Measurements from ENCODE around the gene MTG2.

DNA sequence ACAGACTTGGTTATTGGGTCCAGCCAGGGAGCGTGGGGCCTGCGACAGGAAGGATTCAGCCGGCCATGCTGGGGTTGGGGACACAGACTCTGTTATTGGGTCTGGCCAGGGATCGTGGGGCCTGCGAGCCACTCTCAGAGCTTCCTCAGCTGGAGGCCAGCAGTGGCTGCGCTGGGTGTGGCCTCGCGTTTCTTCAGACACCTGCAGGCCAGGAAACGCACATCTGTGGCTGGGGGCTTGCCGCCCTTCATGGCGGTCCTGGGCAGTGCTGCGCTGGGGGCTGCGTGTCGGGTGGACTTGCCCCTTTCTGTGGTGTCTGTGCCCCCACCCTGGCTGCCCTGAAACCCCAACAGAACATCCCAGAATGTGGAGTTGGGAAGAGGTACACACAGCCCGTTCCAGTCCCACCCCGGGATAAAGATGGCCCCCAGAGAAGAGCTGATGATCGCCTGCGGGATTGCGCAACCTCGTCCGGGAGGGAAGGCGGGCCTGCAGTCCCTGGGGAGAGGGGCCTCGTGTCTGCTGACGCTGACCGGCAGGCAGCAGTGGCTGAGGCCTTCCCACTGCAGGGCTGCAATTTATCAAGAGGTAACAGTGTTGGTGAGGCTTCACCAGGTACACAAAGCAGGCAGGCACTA lies 16.9 kb upstream of the MTG2 start:
- TF ChIP-seq, protein P1, sequence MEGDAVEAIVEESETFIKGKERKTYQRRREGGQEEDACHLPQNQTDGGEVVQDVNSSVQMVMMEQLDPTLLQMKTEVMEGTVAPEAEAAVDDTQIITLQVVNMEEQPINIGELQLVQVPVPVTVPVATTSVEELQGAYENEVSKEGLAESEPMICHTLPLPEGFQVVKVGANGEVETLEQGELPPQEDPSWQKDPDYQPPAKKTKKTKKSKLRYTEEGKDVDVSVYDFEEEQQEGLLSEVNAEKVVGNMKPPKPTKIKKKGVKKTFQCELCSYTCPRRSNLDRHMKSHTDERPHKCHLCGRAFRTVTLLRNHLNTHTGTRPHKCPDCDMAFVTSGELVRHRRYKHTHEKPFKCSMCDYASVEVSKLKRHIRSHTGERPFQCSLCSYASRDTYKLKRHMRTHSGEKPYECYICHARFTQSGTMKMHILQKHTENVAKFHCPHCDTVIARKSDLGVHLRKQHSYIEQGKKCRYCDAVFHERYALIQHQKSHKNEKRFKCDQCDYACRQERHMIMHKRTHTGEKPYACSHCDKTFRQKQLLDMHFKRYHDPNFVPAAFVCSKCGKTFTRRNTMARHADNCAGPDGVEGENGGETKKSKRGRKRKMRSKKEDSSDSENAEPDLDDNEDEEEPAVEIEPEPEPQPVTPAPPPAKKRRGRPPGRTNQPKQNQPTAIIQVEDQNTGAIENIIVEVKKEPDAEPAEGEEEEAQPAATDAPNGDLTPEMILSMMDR (CRISPR knock-in tag; IDR thresholded peaks at IDR 0.05): no peak
- TF ChIP-seq RNF2 (conservative IDR thresholded peaks at IDR 0.05; ENCODE audit: low read depth) (no peak), CBX5 (CRISPR knock-in tag; IDR thresholded peaks at IDR 0.05; ENCODE audit: borderline replicate concordance) (no peak), FOXJ3 (CRISPR knock-in tag; IDR thresholded peaks at IDR 0.05; ENCODE audit: borderline replicate concordance) (no peak), CREB1 (IDR thresholded peaks at IDR 0.05) (no peak), CREB1 (CRISPR knock-in tag; IDR thresholded peaks at IDR 0.05) (no peak), ISX (CRISPR knock-in tag; conservative IDR thresholded peaks at IDR 0.05) (no peak)
- TF ChIP-seq, protein P2, sequence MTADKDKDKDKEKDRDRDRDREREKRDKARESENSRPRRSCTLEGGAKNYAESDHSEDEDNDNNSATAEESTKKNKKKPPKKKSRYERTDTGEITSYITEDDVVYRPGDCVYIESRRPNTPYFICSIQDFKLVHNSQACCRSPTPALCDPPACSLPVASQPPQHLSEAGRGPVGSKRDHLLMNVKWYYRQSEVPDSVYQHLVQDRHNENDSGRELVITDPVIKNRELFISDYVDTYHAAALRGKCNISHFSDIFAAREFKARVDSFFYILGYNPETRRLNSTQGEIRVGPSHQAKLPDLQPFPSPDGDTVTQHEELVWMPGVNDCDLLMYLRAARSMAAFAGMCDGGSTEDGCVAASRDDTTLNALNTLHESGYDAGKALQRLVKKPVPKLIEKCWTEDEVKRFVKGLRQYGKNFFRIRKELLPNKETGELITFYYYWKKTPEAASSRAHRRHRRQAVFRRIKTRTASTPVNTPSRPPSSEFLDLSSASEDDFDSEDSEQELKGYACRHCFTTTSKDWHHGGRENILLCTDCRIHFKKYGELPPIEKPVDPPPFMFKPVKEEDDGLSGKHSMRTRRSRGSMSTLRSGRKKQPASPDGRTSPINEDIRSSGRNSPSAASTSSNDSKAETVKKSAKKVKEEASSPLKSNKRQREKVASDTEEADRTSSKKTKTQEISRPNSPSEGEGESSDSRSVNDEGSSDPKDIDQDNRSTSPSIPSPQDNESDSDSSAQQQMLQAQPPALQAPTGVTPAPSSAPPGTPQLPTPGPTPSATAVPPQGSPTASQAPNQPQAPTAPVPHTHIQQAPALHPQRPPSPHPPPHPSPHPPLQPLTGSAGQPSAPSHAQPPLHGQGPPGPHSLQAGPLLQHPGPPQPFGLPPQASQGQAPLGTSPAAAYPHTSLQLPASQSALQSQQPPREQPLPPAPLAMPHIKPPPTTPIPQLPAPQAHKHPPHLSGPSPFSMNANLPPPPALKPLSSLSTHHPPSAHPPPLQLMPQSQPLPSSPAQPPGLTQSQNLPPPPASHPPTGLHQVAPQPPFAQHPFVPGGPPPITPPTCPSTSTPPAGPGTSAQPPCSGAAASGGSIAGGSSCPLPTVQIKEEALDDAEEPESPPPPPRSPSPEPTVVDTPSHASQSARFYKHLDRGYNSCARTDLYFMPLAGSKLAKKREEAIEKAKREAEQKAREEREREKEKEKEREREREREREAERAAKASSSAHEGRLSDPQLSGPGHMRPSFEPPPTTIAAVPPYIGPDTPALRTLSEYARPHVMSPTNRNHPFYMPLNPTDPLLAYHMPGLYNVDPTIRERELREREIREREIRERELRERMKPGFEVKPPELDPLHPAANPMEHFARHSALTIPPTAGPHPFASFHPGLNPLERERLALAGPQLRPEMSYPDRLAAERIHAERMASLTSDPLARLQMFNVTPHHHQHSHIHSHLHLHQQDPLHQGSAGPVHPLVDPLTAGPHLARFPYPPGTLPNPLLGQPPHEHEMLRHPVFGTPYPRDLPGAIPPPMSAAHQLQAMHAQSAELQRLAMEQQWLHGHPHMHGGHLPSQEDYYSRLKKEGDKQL (CRISPR knock-in tag; IDR thresholded peaks at IDR 0.05; ENCODE audit: low read depth): no peak

All from HepG2 (cell line).